Hepatocyte (in vitro differentiated cells): ENCODE data around the gene MAMSTR. TPM values are rescaled to one million over a fixed set of nuclear protein-coding genes. Genes with fewer than 3 reads are reported as not detected.

Experiments
- DNase-seq: peaks from one replicate; pipeline ENCODE4 v3.0.0-alpha.2; 2016; ENCODE audit warnings: low spot score
- H2AFZ ChIP-seq: fragments of 200-600 bp; sonication (generic); 2 replicates; pipeline ENCODE4 v1.6.0; 2016; ENCODE audit warnings: antibody characterized with exemption, mild to moderate bottlenecking
- H3K27ac ChIP-seq: fragments of 200-600 bp; sonication (generic); 2 replicates; pipeline ENCODE4 v1.5.1; 2016; ENCODE audit warnings: mild to moderate bottlenecking
- H3K27me3 ChIP-seq: fragments of 200-600 bp; sonication (generic); 2 replicates; pipeline ENCODE4 v1.6.1; 2016
- H3K36me3 ChIP-seq: fragments of 200-600 bp; sonication (generic); replicated peaks from 2 replicates; pipeline ENCODE4 v1.5.1; 2016; ENCODE audit warnings: low read depth; ENCODE audit not compliant: insufficient read depth
- H3K4me1 ChIP-seq: fragments of 200-600 bp; sonication (generic); 2 replicates; pipeline ENCODE4 v1.5.1; 2016; ENCODE audit warnings: mild to moderate bottlenecking, moderate library complexity; ENCODE audit not compliant: insufficient read depth
- H3K4me2 ChIP-seq: fragments of 200-600 bp; sonication (generic); 2 replicates; pipeline ENCODE4 v1.6.0; 2016
- H3K4me3 ChIP-seq: fragments of 200-600 bp; sonication (generic); 2 replicates; pipeline ENCODE4 v1.5.1; 2016; ENCODE audit warnings: mild to moderate bottlenecking
- H3K79me2 ChIP-seq: fragments of 200-600 bp; sonication (generic); 2 replicates; pipeline ENCODE4 v1.6.0; 2017; ENCODE audit warnings: mild to moderate bottlenecking
- H3K9me2 ChIP-seq: fragments of 200-600 bp; sonication (generic); replicated peaks from 2 replicates; pipeline ENCODE4 v1.6.0; 2017; ENCODE audit warnings: mild to moderate bottlenecking; ENCODE audit not compliant: insufficient read depth
- H3K9me3 ChIP-seq: fragments of 200-600 bp; sonication (generic); 2 replicates; pipeline ENCODE4 v1.5.1; 2016; ENCODE audit warnings: low read depth, mild to moderate bottlenecking
- H4K20me1 ChIP-seq: fragments of 200-600 bp; sonication (generic); 2 replicates; pipeline ENCODE4 v1.6.0; 2016; ENCODE audit warnings: mild to moderate bottlenecking; ENCODE audit not compliant: insufficient read depth, poor library complexity, severe bottlenecking
- CTCF ChIP-seq: fragments of 200-600 bp; sonication (generic); IDR thresholded peaks from 2 replicates; pipeline ENCODE4 v1.5.1; 2016; ENCODE audit warnings: antibody characterized with exemption, mild to moderate bottlenecking; ENCODE audit not compliant: poor library complexity
- EZH2 ChIP-seq: fragments of 200-600 bp; sonication (generic); IDR thresholded peaks from 2 replicates; pipeline ENCODE4 v1.6.1; 2016; ENCODE audit warnings: antibody characterized with exemption, mild to moderate bottlenecking, borderline replicate concordance
- EZH2phosphoT487 ChIP-seq: fragments of 200-600 bp; sonication (generic); IDR thresholded peaks from one replicate; pipeline ENCODE4 v1.6.1; 2018; ENCODE audit warnings: antibody characterized with exemption, mild to moderate bottlenecking, low read depth, moderate library complexity; ENCODE audit not compliant: unreplicated experiment, severe bottlenecking
- WGBS: methylation state at CpG from one replicate; pipeline ENCODE4 v1.1.6; 2016; ENCODE audit warnings: low lambda C conversion rate; ENCODE audit errors: missing lambda C conversion rate; 5-methylcytosine and 5-hydroxymethylcytosine counted together
- polyA plus RNA-seq: library from polyadenylated mRNA; unstranded; fragments of >200 nt; fragmentation: Nextera tagmentation; extraction: Ambion mirVana; gene quantifications from 2 replicates; pipeline ENCODE4 v1.2.1, GENCODE V29; 2016
- total RNA-seq: library from RNA; depleted of rRNA; stranded (reverse); fragments of >200 nt; gene quantifications from 2 replicates; pipeline ENCODE4 v1.2.3, GENCODE V29; 2014

Gene MAMSTR
- total and polyA plus RNA-seq, 2 experiments from 2014 or later, result 2.3 to 5.2 TPM

GRCh38 chr19:48711106-48711662 is 8.3 kb downstream of the MAMSTR start:
- Histone ChIP-seq H3K27me3 (no peaks in the 10 kb centered on the region), H3K9me3 (no peaks in the 10 kb centered on the region), H3K4me1 (peaks cover 18% of the 10 kb centered on the region), H3K27ac (no peak overlapping the region), H3K9me2 (no peaks in the 10 kb centered on the region), H3K36me3 (no peaks in the 10 kb centered on the region), H3K4me3 (no peak overlapping the region), H4K20me1 (no peaks in the 10 kb centered on the region), H3K4me2 (no peak overlapping the region), H3K79me2 (peaks cover 16% of the 10 kb centered on the region), H2AFZ (no peak overlapping the region)
- TF ChIP-seq EZH2phosphoT487 (no peak), EZH2 (no peak), CTCF (no peak)
- no peak for DNase-seq
- WGBS, result 90% methylated on average over 4 of the region's 4 CpGs

- H3K4me3 ChIP-seq, result no peak overlapping the region
- H2AFZ ChIP-seq, result no peak overlapping the region
- peaks cover 9% of the 10 kb centered on the region for H3K4me1 ChIP-seq
- H3K27ac ChIP-seq, result no peak overlapping the region
- TF ChIP-seq EZH2, result no peak
- TF ChIP-seq CTCF, result no peak
- no peak for TF ChIP-seq EZH2phosphoT487
- no peaks in the 10 kb centered on the region for H3K36me3 ChIP-seq
- H3K4me2 ChIP-seq, result no peak overlapping the region
- 53% methylated on average over 11 of the region's 11 CpGs for WGBS
- no peak for DNase-seq
- no peaks in the 10 kb centered on the region for H3K27me3 ChIP-seq
- H3K9me3 ChIP-seq, result no peaks in the 10 kb centered on the region
- no peaks in the 10 kb centered on the region for H4K20me1 ChIP-seq
- H3K79me2 ChIP-seq, result peaks cover 7% of the 10 kb centered on the region
- no peaks in the 10 kb centered on the region for H3K9me2 ChIP-seq
Measured at GRCh38 chr19:48708471-48708870, 11.1 kb downstream of the MAMSTR start.

GRCh38 chr19:48705431-48705830 is 14.1 kb downstream of the MAMSTR start:
- Histone ChIP-seq H3K4me3 (no peak overlapping the region), H3K9me3 (no peaks in the 10 kb centered on the region), H3K36me3 (no peaks in the 10 kb centered on the region), H3K9me2 (no peaks in the 10 kb centered on the region), H3K4me1 (no peaks in the 10 kb centered on the region), H3K27me3 (no peaks in the 10 kb centered on the region), H2AFZ (no peak overlapping the region), H4K20me1 (no peaks in the 10 kb centered on the region), H3K4me2 (no peak overlapping the region), H3K27ac (no peak overlapping the region), H3K79me2 (no peaks in the 10 kb centered on the region)
- 70% methylated on average over 2 of the region's 2 CpGs for WGBS
- no peak for TF ChIP-seq EZH2
- TF ChIP-seq EZH2phosphoT487, result no peak
- no peak for TF ChIP-seq CTCF
- DNase-seq, result no peak
